ENCODE data around the gene GPC5.

Gene GPC5

GRCh38 chr13:92355213-92355612 is 956.8 kb downstream of the GPC5 start:
- DNase-seq (ENCODE audit: low read depth in 2 of 2): no peak

DNA sequence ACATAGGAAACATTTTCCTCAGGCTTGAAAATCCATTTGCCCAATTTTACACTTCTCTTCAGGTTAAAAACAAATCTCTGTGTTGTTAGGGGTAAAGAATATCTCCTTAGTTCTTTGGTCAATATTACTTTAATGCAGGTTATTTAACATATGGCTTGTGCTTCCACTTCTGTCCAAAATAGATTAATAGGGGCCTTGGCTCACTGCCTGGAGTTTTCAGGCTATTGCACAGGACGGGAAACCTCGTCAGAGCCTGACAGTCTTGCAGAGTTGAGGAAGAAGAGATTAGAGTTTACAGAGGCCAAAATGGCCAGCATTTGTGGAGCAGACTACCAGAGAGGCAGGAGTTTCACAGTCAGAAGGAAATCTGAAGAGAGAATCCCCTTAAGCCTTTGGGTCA is 964.3 kb downstream of the GPC5 start:
- no peak for DNase-seq (ENCODE audit: low read depth in 2 of 2)

DNA sequence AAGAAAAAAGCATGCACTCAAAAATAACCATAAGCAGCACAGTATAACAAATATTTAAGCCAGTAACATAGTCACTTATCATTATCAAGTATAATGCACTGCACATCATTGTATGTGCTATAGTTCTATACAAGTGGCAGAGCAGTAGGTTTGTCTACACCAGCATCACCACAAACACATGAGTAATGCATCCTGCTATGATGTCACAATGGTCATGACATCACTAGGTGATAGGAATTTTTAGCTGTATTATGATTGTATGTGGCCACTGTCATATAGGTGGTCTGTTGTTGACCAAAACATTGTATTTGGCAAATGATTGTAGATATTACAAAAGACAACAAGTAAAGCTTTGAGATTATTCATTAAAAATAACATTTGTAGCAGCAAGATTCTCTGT is 967.5 kb downstream of the GPC5 start:
- DNase-seq (ENCODE audit: low read depth in 2 of 2): no peak

- no peak for DNase-seq (ENCODE audit: low read depth in 2 of 2)
Measured at GRCh38 chr13:92377396-92377795, 979.0 kb downstream of the GPC5 start.

- DNase-seq (ENCODE audit: low read depth in 2 of 2): no peak
Measured at GRCh38 chr13:92379371-92379770, 981.0 kb downstream of the GPC5 start.

DNA sequence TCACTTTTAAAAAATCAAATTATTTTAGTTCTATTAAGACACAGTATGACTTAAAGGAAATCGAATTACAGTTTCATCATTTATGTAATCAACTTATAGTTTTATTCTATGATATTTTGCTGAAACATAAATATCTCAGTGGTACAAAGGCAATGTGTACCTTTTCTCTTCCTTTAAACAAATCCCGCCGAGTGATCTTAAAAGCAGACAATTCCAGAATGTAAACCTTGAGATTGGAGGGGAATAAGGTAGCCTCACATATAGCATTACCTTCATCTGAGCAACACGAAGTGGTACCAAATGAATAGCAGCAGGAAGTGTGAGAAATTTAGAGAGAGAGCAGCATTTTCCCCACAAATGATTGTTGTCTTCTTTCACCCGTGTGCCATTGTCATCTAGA is 986.0 kb downstream of the GPC5 start:
- no peak for DNase-seq (ENCODE audit: low read depth in 2 of 2)

DNA sequence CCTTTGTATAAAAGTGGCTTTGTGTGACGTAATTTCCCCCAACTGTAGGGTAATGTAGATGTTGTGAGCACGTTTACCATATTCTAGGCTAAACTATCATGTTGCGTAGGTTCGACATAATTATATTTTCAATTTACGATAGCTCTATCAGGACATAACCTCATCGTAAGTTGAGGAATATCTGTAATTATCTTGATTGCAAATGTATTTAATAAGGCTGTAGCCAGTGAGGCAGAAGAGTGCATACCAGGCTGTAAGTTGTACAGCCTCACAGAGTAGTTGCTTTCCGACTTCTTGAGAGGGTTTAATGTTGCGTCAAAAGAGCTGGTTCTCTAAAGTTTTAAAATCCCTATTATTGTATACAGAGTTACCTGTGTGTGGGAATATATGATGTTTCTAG is 988.8 kb downstream of the GPC5 start:
- no peak for DNase-seq (ENCODE audit: low read depth in 2 of 2)

DNA sequence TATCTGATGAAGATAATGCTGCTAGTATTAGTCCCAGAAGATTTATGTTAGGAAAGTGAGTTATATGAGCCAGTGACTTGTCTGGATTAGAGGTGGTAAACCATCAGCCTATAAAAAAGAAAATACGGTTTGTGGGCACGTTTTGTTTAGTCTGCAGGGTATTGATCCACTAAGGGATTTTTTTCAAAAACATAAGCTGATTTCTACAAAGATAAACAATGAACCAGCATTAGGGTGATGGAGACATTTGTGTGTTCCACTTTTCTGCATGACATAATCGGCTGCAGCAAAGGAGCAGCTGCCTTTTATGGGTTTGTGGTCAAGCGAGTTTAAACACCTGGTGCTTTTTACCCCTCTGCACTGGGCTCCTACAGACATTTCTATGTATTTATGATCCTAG is 991.8 kb downstream of the GPC5 start:
- DNase-seq (ENCODE audit: low read depth in 2 of 2): no peak

DNA sequence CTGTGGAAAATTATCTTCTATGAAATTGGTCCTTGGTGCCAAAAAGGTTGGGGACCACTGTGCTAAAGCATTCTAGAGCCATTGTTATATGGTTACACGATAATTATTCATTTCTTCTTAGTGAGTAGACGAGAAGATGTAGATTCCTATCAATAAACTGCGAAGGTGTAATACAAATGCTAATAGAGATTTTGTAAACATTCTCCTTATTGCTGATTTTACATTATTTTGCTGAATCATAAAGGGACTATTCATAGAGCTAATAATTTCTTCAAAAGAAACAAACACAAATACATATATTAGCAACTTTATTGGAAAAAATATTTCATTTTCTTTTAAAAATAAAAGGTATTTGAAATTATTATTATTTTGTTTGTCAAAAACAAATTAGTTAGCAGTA is 1005.2 kb downstream of the GPC5 start:
- no peak for DNase-seq (ENCODE audit: low read depth in 2 of 2)

- DNase-seq (ENCODE audit: low read depth in 2 of 2): no peak
Measured at GRCh38 chr13:92407858-92408257, 1009.4 kb downstream of the GPC5 start.

- DNase-seq (ENCODE audit: low read depth in 2 of 2): no peak
Measured at GRCh38 chr13:92412481-92412880, 1014.1 kb downstream of the GPC5 start.

DNA sequence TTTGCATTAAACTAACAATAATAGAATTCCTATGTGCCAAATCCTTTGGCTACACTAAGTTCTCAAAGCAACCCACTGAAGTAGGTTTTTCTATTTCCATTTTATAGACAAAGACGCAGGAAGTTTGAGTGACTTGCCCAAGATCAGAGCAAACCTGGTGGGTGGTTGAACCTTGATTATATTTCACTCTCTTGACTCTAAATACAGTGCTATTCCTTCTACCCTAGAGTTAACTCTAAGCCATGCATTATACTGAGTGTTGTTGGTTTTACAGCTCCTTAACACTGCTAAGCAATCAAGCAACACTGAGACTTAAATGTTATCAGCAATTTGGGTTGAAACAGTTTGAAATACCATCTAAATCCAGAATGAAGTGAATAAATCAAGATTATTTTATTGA is 1014.6 kb downstream of the GPC5 start:
- DNase-seq (ENCODE audit: low read depth in 2 of 2): no peak

GRCh38 chr13:92413452-92413851 is 1015.0 kb downstream of the GPC5 start:
- no peak for DNase-seq (ENCODE audit: low read depth in 2 of 2)

DNA sequence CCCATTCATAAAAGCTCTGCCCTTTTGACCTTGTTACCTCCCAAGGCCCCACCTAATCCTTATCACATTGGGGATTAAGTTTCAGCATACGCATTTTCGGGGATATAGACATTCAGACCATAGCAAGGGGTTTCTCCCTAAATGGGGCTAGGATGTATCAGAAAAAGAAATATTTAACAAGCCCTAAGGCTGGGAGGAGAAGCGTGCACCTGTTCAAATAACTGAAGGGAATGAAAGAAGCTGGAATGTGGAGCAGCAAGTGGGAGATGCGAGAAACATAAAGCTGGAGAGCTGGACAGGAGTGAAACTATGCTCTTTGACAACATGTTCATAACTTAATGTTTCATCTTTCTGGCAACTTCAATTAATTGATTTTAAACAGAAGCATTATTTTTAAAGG is 1016.4 kb downstream of the GPC5 start:
- DNase-seq (ENCODE audit: low read depth in 2 of 2): no peak

DNA sequence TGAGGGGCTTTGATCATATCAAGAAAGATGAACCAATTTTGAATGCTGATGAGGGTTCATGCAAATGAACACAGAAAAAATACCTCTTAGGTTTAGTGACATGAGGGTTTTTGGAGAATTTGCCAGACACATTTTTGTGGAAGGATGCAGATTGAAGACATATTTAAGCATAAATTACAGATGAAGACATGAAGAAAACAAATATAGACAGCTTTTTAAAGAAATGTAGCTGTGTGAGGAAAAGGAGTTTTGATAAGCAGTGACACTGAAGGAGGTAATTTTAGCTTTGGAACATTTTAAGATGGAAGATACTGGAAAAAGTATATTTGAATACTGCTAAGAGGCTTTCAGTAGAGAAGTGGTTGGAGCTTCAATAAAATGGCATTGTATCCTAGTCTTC is 1017.4 kb downstream of the GPC5 start:
- DNase-seq (ENCODE audit: low read depth in 2 of 2): no peak

DNA sequence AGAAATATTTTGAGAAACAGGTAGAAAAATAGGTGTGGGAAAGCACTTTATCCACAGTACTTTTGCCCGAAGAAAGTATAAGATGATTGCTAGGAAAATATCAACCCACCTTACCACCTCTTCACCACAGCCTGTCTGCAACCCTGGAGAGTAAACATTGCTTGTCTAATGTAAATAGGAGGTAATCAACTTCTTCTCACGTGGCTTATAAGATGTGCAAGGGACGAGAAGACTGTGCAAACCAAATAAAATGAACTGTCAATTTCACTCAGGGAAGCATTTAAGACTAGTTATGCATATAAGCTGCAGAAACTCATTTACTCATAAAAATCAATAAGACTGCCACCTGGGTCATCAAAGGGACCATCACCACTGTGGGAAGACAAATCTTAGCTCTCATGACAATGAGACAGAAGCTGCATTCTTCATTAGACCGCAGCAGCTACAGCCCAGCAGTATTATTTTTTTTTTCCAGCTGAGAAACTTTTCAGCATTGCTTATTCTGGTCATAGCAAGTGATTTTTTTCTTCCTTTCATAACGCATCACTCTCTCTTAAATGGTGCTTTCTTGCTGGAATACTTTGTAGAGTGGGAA is 1020.5 kb downstream of the GPC5 start:
- no peak for DNase-seq (ENCODE audit: low read depth in 2 of 2)

DNA sequence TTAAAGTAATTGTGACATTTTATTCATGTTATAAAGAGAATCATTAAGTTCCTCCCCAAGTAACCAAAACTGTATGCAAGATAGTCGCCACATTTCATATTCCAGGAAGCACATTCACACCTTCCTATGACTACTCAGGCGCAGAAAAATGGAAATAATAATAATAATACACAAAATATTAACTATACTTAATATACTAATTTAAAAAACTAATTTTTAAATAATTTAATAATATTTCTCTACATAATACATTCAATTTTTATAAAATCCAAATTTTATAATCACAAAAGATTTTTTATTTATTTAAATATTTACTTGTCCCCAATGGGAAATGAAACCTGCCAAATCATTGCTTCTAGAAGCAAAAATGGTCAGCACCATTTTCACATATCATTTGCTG is 1030.8 kb downstream of the GPC5 start:
- no peak for DNase-seq (ENCODE audit: low read depth in 2 of 2)

- no peak for DNase-seq (ENCODE audit: low read depth in 2 of 2)
Measured at GRCh38 chr13:92433386-92433785, 1035.0 kb downstream of the GPC5 start.

- DNase-seq (ENCODE audit: low read depth in 2 of 2): no peak
Measured at GRCh38 chr13:92433963-92434362, 1035.5 kb downstream of the GPC5 start.

- no peak for DNase-seq (ENCODE audit: low read depth in 2 of 2)
Measured at GRCh38 chr13:92436924-92437323, 1038.5 kb downstream of the GPC5 start.

DNA sequence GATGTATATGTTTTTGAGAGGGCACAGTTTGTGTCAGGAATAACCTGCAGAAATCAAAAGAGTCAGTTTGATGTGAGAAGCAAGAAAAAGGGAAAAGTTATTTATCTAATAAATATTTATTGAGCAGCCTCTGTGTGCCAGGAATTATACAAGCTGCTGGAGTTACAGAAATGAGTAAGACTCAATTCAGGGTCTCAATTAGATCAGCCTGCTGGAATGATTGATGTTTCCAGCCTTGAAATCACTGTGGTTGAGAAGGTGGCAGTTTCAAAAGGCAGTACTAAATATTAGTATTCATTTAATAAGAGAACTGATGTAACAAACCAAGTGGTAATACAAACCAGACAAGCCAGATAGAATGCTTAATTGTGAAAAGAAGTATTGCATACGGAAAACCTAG is 1045.8 kb downstream of the GPC5 start:
- DNase-seq (ENCODE audit: low read depth in 2 of 2): no peak

DNA sequence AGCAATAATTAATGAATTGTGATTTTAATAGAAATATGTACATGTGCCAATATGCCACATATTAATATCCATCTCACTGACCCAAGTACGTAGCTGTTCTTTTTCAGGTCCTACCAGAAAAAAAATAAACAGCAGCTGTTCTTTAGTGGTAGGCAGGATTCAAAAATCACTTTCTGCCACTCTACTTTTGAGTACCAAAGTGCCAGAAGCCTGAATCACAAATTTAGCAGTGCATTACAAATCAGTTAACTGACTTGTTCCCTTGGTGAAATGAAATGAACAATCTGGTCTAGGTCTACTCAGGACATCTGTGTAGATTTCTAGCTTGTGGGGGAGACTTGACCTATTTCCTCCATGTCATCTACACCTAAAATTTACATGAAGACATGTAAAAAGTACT is 1052.6 kb downstream of the GPC5 start:
- DNase-seq (ENCODE audit: low read depth in 2 of 2): no peak

DNA sequence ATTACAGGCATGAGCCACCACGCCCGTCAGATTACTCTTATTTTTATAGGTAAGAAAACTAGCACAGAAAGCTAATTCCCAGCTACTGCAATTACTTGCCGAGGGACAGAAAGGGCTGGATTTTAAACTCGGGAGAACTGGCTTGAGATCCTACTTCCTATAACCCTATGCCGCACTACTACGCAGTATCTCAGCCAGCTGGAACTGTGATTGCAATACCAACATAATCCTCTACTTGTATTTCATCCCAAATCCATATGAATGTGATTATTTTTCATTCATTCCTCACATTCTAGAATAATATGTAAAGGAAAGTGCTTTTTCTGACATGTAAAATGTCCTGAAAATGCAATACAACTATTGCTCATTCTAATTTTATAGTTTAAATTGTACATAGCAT is 1054.4 kb downstream of the GPC5 start:
- no peak for DNase-seq (ENCODE audit: low read depth in 2 of 2)

DNA sequence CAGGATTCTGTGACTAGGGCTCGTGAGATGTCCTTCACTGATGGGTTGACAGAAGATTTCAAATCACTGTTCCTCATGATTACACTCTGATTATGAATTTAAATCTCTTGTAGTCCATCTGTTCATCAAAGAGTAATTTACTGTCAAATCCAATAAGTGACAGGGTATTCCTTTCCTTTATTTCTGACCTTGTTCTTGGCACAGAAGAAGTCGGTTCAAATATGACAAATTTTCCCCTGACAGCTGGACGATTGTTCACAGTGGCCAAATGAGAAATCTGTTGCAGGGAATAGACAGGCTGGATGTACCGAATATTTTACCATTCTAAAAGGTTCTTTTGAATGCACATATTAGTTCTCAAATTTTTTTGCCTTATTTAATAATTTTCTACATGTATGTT is 1060.9 kb downstream of the GPC5 start:
- DNase-seq (ENCODE audit: low read depth in 2 of 2): no peak

GRCh38 chr13:92460479-92460878 is 1062.1 kb downstream of the GPC5 start:
- DNase-seq (ENCODE audit: low read depth in 2 of 2): no peak

Measured in fibroblast of skin of left quadriceps (primary cell).